OCI-LY3 (cell line): Measurements from ENCODE around the gene GAB1.

Experiments
- H2AFZ ChIP-seq: fragments of 200-600, 300-600 bp; shearing (Covaris generic); 2 replicates; pipeline ENCODE4 v1.6.0; 2014; ENCODE audit warnings: antibody characterized with exemption, low read depth, low read length
- H3K27ac ChIP-seq: fragments of 200-600, 300-600 bp; sonication (generic); 2 replicates; pipeline ENCODE4 v1.5.1; 2014; ENCODE audit warnings: mild to moderate bottlenecking, low read length, moderate library complexity, mixed read lengths
- H3K27me3 ChIP-seq: fragments of 200-600, 300-600 bp; sonication (generic); 2 replicates; pipeline ENCODE4 v1.6.1; 2014; ENCODE audit warnings: low read depth, low read length, mixed read lengths
- H3K36me3 ChIP-seq: fragments of 200-600, 300-600 bp; sonication (generic); replicated peaks from 2 replicates; pipeline ENCODE3; 2014; ENCODE audit warnings: low read depth, low read length, mixed read lengths
- H3K4me1 ChIP-seq: fragments of 300-600, 200-600 bp; sonication (generic); 2 replicates; pipeline ENCODE4 v1.6.1; 2014; ENCODE audit warnings: low read length, mixed read lengths
- H3K4me2 ChIP-seq: fragments of 200-600, 300-600 bp; sonication (generic); 2 replicates; pipeline ENCODE4 v1.6.1; 2014; ENCODE audit warnings: low read length, mixed read lengths
- H3K4me3 ChIP-seq: fragments of 300-600, 200-600 bp; sonication (generic); 2 replicates; pipeline ENCODE4 v1.5.1; 2014; ENCODE audit warnings: antibody characterized with exemption, mild to moderate bottlenecking, low read length, moderate library complexity
- H3K79me2 ChIP-seq: fragments of 300-600, 200-600 bp; shearing (Covaris generic); 2 replicates; pipeline ENCODE4 v1.6.1; 2014; ENCODE audit warnings: mild to moderate bottlenecking, low read length, mixed read lengths
- H3K9ac ChIP-seq: fragments of 300-600, 200-600 bp; shearing (Covaris generic); 2 replicates; pipeline ENCODE4 v1.6.0; 2014; ENCODE audit warnings: mild to moderate bottlenecking, low read length, moderate library complexity
- H3K9me3 ChIP-seq: fragments of 200-600, 300-600 bp; shearing (Covaris generic); 2 replicates; pipeline ENCODE4 v1.6.1; 2014; ENCODE audit warnings: low read length, mixed read lengths; ENCODE audit not compliant: insufficient read depth
- H4K20me1 ChIP-seq: fragments of 200-600, 300-600 bp; sonication (generic); 2 replicates; pipeline ENCODE4 v1.6.1; 2016; ENCODE audit warnings: low read length, mixed read lengths; ENCODE audit not compliant: insufficient read depth
- EZH2phosphoT487 ChIP-seq: fragments of 200-600 bp; shearing (Covaris generic); IDR thresholded peaks from 2 replicates; pipeline ENCODE4 v1.6.1; 2018; ENCODE audit warnings: antibody characterized with exemption, mixed run types, low read depth
- TF ChIP-seq, protein P1 (sequence below): fragments of 200-600, 300-600 bp; sonication (generic); IDR thresholded peaks from 2 replicates; pipeline ENCODE4 v1.5.1; 2014; ENCODE audit warnings: antibody characterized with exemption, low read length, low read depth

Gene GAB1

DNA sequence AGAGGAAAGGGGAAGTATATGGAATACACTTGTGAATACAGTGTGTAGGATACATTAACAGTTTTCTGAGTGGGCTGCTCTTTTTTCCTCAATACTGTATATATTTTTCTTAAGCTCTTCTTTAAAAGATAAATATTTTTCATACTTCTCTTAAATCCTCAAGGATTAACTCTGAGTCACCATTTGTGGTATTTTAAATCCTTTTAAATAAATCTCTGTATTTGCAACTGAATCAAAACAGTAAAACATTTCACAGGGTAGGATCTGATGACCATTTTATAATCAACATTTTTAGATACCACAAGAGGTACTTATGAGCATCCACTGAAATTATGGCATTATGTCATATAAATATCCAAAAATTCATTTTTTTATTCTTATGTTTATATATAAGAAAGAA is 87.6 kb downstream of the GAB1 start:
- Histone ChIP-seq H2AFZ (no peak overlapping the region), H3K27ac (no peak overlapping the region), H3K9me3 (no peaks in the 10 kb centered on the region), H3K4me1 (peaks cover 27% of the 10 kb centered on the region), H4K20me1 (no peaks in the 10 kb centered on the region), H3K4me2 (no peak overlapping the region), H3K79me2 (peaks cover 43% of the 10 kb centered on the region), H3K36me3 (peaks cover 35% of the 10 kb centered on the region), H3K4me3 (no peak overlapping the region), H3K27me3 (no peaks in the 10 kb centered on the region), H3K9ac (no peak overlapping the region)
- no peak for TF ChIP-seq EZH2phosphoT487
- TF ChIP-seq, protein P1, sequence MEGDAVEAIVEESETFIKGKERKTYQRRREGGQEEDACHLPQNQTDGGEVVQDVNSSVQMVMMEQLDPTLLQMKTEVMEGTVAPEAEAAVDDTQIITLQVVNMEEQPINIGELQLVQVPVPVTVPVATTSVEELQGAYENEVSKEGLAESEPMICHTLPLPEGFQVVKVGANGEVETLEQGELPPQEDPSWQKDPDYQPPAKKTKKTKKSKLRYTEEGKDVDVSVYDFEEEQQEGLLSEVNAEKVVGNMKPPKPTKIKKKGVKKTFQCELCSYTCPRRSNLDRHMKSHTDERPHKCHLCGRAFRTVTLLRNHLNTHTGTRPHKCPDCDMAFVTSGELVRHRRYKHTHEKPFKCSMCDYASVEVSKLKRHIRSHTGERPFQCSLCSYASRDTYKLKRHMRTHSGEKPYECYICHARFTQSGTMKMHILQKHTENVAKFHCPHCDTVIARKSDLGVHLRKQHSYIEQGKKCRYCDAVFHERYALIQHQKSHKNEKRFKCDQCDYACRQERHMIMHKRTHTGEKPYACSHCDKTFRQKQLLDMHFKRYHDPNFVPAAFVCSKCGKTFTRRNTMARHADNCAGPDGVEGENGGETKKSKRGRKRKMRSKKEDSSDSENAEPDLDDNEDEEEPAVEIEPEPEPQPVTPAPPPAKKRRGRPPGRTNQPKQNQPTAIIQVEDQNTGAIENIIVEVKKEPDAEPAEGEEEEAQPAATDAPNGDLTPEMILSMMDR = no peak

DNA sequence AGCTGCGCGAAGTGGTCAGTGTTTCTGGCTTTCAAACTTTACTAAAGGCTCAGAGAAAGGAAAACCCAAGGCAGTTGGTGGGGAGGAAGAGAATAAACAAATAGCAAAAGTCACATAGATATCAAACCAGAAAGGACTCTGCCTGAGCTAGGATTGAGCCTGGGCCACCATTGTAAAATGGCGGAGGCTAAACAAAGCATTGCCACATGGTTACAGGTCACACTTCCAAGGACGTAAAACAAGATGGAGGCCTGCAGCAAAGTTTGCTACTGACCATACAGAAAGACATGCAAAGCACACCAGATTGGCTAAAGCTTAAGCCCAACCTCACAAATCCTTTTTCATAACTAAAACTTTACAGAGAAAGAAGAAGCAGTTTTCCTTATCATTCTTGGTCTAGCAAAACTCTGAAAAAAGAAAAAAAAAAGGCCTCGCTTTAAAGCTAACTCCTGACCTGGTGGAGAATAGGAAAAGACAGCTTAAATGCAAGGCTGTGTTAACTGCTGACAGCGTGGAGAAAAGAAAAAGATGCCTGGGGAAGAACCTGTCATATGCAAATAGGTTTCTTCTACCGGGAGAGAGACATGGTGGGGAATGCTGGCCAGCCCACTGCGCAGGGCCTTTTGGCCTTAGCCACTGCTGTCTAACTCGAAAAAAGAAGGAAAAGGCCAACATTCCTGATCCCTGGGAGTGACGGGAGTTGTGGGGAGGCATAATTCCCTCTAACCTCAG is 95.0 kb downstream of the GAB1 start:
- Histone ChIP-seq H3K9me3 (no peaks in the 10 kb centered on the region), H3K27me3 (no peaks in the 10 kb centered on the region), H3K36me3 (peaks cover 27% of the 10 kb centered on the region), H3K4me2 (no peak overlapping the region), H2AFZ (no peak overlapping the region), H3K9ac (no peak overlapping the region), H3K4me1 (no peaks in the 10 kb centered on the region), H3K79me2 (0 out of 2 replicates have a peak, but pooled peaks cover 9% of the 10 kb centered on the region), H3K27ac (no peak overlapping the region), H3K4me3 (no peak overlapping the region), H4K20me1 (no peaks in the 10 kb centered on the region; the same call in 1 of the 2 replicates)
- TF ChIP-seq, protein P1 = no peak
- no peak for TF ChIP-seq EZH2phosphoT487

DNA sequence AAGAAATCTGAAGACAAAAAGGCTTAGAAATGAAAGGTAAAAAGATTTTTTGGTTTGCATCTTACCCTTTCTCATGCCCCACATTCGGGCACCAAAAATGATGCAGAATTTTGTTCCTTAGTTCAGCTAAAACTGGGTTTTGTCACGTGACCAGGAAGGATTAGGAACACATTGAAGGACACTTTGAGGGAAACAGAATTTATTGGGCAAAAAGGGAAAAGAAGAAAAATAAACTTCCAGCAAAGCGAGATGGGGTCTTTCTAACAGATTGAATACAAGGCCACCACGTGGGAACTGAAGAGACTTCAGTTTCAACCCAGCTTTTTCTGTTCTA is 95.5 kb downstream of the GAB1 start:
- no peaks in the 10 kb centered on the region for H3K4me1 ChIP-seq
- H3K79me2 ChIP-seq = 0 out of 2 replicates have a peak, but pooled peaks cover 8% of the 10 kb centered on the region
- H2AFZ ChIP-seq = no peak overlapping the region
- no peak overlapping the region for H3K4me3 ChIP-seq
- no peaks in the 10 kb centered on the region for H3K27me3 ChIP-seq
- peaks cover 28% of the 10 kb centered on the region for H3K36me3 ChIP-seq
- H3K4me2 ChIP-seq = no peak overlapping the region
- peaks cover under 1% of the 10 kb centered on the region for H4K20me1 ChIP-seq
- no peaks in the 10 kb centered on the region for H3K9me3 ChIP-seq
- TF ChIP-seq EZH2phosphoT487 = no peak
- TF ChIP-seq, protein P1 = no peak
- H3K27ac ChIP-seq = no peak overlapping the region
- no peak overlapping the region for H3K9ac ChIP-seq

DNA sequence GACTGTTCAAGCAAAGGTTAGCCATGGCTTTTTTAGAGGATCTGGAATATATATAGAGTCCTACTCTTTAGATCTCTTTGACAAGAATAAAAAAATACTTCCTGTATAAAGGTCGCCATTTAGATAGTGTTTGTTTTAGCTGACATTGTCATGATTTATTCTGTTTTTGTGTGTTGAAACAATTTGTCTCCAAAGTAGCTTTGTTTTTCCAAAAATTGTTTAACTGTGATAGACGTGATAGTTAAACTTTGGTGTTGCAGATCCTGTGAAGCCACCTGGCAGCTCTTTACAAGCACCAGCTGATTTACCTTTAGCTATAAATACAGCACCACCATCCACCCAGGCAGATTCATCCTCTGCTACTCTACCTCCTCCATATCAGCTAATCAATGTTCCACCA is 96.6 kb downstream of the GAB1 start:
- no peak overlapping the region for H3K9ac ChIP-seq
- no peaks in the 10 kb centered on the region for H3K79me2 ChIP-seq
- no peak overlapping the region for H3K4me3 ChIP-seq
- no peaks in the 10 kb centered on the region for H3K27me3 ChIP-seq
- no peak overlapping the region for H3K27ac ChIP-seq
- no peaks in the 10 kb centered on the region for H3K4me1 ChIP-seq
- H3K9me3 ChIP-seq = no peaks in the 10 kb centered on the region
- H2AFZ ChIP-seq = no peak overlapping the region
- peaks cover 8% of the 10 kb centered on the region for H4K20me1 ChIP-seq
- TF ChIP-seq, protein P1 = no peak
- no peak for TF ChIP-seq EZH2phosphoT487
- peaks cover 33% of the 10 kb centered on the region for H3K36me3 ChIP-seq
- H3K4me2 ChIP-seq = no peak overlapping the region
